Fibroblast of skin of right biceps (primary cell): ENCODE results near the gene MIP.
"Not testable (repeated sequence)": the region's sequence is repeated elsewhere in the genome, so short reads cannot be mapped to it uniquely, and the experiment has no call there.

Experiments
- DNase-seq: peaks from one replicate; pipeline ENCODE4 v3.0.0-alpha.2; 2013

Gene MIP

GRCh38 chr12:56401612-56402011 lies 52.8 kb downstream of the MIP start:
- DNase-seq, result not testable (repeated sequence)

GRCh38 chr12:56401125-56401524 lies 53.3 kb downstream of the MIP start:
- DNase-seq, result not testable (repeated sequence)
